Loucy (cell line): ENCODE measurements around the gene COIL.

Experiments
- CTCF ChIP-seq: fragments of 200-600 bp; sonication (generic); conservative IDR thresholded peaks from 2 replicates; pipeline ENCODE4 v1.5.1; 2014; ENCODE audit warnings: mild to moderate bottlenecking, antibody characterized with exemption, low read length
- EZH2phosphoT487 ChIP-seq: fragments of 200-600 bp; IDR thresholded peaks from 2 replicates; pipeline ENCODE4 v1.6.1; 2018; ENCODE audit warnings: antibody characterized with exemption, mild to moderate bottlenecking, moderate library complexity, borderline replicate concordance

- TF ChIP-seq EZH2phosphoT487 (no peak), CTCF (no peak)
These were observed 63.0 kb downstream of the COIL start for GRCh38 chr17:56897646-56898424.
